ENCODE measurements around the gene RBM43.
"Not testable (repeated sequence)": the region's sequence is repeated elsewhere in the genome, so short reads cannot be mapped to it uniquely, and the experiment has no call there.

The RBM43 gene

DNA sequence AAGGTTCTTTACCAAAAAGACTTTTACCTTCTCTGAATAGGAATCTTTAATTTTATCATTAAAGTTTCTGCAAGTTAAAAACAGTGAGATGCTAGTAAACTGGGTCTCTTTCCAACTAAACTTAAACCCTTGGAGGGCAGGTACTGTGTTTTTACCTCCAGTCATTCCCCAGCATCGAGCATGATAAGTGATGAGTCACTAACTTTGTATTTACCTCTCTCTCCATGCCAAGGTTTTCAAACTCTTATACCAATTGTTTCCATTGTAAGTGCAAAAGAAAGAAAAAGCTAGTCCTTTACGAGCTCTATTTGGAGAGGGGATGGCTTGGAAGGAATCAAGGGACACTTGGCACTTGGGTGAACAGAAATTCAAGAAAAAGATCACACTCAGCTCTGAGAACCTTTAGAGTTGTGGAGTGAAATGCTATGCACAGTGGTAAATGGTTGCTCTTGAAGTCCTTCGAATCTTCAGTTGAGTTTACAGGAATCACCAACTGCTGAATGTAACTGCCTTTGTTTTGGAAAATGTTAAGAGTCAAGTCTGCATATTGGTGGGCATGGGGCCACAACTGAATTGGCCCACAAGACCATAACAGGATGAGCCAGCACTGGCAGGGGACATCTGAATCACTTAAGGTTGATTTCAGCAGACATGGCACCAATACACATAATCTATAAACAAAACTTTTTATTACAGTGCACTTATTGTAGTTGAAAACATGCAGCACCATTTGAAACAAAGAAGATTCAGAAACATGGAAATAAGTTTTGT is 8.3 kb upstream of the RBM43 start:
- in situ Hi-C loops (cut with HindIII; ENCODE audit: low sequenced_read_pairs): no loop called here

DNA sequence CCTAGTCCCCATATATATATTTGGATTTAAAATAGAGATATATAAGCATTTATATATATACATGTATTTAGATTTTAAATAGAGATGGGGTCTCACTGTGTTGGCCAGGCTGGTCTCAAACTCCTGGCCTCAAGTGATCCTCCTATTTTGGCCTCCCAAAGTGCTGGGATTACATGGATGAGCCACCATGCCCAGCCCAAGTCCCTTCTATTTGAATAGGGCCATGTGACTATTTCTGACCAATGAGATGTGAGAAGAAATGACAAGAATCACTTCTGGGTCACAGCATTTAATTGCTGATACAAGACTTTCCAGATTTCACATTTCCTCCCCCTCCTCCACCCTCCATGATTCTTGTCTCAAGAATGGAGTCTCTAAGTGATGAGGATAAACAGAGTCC is 6.4 kb upstream of the RBM43 start:
- in situ Hi-C loops (cut with HindIII; ENCODE audit: low sequenced_read_pairs): no loop called here

DNA sequence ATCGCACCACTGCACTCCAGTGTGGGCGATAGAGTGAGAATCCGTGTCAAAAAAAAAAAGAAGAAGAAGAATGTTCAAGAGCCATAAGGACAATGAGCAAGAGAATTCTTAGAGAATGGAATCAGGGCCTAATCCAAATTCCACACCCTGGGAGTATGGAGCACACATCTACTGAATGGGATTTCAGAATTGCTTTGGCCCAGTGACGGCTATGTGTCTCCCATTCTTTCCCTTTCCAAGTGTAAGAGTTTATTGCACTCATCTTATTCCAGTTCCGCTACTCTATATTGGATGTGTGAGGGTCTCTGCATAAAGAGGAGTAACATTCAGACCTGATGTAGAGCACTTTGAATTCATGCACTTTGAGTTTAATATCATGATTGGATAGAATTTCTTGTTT is 5.9 kb upstream of the RBM43 start:
- in situ Hi-C loops (cut with HindIII; ENCODE audit: low sequenced_read_pairs): no loop called here

DNA sequence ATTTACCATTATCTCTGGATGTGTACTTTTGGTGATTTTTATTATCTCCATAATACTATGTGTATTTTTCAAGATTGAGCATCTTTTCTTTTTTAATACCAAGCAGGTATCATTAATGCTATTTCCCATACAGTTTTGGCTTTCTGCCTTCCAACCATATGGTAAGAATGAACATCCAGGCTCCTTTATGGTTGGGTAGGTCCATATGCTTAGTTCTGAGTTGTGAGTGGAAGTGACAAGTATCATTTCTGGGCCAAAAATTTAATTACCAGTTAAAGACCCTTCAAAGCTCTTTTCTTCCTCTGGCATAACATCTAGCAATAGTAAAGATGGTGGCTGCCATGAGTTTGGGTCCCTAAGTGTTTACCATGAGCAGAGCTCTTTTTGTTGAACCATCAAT is 4.3 kb upstream of the RBM43 start:
- in situ Hi-C loops (cut with HindIII; ENCODE audit: low sequenced_read_pairs): no loop called here

DNA sequence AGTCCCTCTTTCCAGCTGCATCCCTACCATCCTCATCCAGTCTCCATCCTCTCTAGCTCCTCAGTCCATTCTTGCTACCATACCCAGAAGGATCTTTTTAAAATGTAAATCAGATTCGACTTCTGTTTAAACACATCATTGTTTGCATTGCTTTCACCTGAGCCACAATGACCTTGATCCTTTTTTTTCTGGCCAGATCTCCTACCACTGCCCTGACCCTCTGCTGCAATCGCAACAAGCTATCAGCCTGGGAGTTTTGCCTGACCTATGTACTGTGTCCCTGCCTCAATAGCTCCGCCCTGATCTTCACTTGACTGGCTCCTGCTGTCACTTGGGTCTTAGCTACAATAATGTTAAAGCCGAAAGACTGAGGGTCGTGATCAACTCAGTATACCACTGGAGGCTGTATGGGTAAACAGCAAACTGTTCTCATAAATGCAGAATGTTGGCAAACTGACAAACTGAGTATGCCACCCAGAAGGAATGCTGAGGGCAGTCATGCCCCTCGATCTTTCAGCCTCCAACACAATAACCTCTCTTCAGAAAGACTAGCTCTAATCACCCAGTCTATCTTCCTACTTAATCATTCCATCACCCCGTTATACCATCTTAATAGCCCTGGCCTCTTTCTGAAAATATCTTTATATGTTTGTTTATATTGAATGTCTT is 2.6 kb upstream of the RBM43 start:
- in situ Hi-C loops (cut with HindIII; ENCODE audit: low sequenced_read_pairs): no loop called here

DNA sequence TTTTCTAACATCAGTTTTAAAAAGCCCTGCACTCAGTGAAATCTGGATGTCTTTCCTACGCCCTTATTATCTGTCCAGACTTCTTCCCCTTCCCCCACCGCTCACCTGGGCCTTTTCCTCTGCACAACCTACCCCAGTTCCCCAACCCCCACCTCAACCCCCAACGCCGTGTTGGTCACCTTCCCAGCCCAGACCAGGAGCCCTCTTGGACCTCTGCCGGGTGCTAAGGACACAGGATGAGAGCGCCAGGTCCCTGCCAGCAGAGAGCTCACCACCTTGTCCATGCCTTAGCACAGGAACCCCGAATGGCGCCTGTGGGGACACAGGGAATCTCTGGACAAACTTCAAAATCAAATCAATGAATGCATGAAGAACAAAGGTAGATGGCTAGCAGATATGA is 966 bp upstream of the RBM43 start:
- in situ Hi-C loops (cut with HindIII; ENCODE audit: low sequenced_read_pairs): no loop called here

DNA sequence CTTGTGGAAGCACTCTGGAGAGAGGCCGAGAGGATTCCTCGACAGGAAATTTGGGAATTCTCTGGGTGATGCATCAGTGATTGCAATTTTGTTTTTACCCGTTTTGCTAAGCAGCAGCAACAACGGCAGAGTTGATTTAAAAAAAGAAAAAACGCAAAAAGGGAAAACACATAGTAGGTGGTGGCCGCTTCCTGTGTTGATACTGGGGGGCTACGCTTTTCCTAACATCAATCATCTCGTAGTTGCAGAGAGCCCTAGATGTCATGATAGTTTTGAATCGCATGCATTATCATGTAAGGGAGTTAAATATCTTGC is 271 bp upstream of the RBM43 start:
- in situ Hi-C loops (cut with HindIII; ENCODE audit: low sequenced_read_pairs): no loop called here

DNA sequence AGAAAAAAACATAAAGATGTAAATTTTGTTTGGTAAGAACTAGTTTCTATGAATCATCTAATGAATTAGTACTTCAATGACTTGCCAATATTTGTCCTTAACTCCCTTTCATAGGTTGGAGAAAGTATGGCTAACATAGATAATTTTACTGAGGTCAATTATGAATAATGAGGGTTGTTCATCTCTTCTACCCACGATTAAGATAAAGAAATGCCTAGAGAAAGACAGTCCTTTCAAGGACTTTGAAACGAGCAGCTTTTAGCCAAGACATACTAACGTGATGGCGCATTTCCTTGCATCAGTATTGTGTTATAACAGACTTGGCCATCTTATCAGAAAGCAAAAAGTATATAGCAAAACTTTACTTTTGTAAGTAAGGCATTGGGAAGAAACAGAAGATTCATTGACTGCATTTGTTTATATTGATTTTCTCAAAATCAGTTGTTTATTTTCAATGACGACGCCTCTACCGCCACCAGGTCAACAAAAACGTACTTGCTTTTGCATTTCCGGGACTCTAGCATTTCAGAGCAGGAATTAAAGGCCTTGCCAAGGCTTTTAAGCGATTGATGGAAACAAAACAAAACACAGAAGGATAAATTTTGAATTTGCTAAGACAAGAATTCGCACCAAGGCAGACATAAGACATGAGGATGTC is 961 bp downstream of the RBM43 start:
- in situ Hi-C loops (cut with HindIII; ENCODE audit: low sequenced_read_pairs): no loop called here

DNA sequence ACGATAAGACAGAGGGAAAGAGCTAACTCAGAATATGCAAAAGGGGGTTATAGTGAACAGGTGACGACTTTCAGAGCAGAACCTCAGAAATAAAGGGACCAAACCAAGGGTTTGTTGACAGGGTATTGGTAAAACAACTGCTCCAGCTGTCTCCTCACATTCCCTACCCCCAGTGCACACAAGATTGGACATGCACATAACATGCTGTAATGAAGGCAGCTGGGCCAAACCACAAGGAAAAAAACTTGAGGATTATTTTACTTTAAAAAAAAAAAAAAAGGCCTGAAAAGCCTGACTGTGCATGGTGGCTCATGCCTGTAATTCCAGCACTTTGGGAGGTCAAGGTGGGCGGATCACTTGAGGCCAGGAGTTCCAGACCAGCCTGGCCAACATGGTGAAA is 3.5 kb downstream of the RBM43 start:
- in situ Hi-C loops (cut with HindIII; ENCODE audit: low sequenced_read_pairs): no loop called here

DNA sequence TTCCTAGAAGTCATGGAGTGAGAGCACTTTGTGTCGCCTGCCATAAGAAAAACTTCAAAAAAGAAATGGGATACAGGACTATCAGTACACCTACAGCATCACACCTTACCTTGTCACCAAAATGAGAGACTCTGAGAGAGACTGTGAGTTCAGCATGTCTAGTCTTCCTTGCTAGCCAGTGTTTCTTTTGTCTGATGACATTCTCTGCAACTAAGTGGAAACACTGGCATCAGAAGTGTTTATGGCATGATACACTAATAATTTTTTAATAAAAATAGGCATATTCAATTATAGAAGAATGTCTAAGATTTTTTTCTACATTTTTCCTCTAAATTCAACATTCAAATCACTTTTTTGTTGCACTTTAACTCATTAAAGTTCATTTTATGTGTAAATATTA is 9.0 kb downstream of the RBM43 start:
- in situ Hi-C loops (cut with HindIII; ENCODE audit: low sequenced_read_pairs): no loop called here

DNA sequence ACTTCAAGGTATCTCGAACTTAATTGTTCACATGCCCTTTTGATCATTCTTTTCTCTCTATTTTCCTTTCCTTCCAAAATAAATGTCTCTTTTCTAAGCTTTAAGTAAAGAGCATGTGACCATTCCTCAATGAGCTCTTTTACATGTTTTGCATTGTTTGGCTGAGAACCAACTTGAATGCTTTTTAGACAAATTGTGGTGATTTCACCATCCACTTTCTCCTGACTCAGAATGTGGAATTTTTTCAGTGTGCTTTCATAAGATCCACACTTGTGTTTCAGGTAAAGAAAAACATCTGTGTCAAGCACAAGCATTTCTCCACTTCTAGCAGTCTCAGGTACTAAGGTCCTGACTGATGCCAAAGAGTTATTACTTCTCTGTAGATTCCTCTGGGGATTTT is 10.7 kb downstream of the RBM43 start:
- in situ Hi-C loops (cut with HindIII; ENCODE audit: low sequenced_read_pairs): no loop called here

DNA sequence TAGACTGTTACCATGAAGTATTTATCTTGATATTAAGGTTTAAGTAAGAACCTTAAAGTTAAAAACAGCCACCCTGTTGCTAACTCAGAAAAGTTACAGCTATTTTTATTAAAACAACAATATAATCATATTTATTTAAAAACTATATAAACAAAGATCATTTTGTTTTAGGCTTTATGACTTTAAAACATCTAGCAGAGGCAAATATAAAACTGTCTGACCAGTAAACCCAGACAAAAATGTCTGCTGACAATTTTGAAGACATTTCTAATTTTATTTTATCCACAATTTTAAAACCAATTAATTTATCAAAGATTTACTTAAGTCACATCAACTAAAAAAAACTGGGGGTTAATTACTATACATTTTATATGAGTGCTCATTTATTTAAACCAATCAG is 14.2 kb downstream of the RBM43 start:
- in situ Hi-C loops (cut with HindIII; ENCODE audit: low sequenced_read_pairs): no loop called here

DNA sequence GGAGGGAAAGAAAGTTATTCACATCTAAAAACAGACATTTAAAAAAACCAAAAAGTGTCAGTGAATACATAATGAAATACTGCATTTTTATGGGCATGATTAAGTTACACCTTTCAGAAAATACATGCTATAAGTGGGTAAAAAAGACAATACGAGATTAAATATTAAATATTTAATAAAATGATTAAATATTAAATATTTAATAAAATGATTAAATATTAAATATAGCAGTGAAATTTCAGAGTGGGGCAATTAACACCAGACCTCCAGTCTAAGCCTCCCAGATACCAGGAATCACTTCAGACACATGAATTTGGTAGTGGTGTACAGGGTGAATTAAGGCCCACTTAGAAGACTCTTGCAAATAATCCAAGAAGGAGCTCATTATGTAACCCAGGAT is 15.5 kb downstream of the RBM43 start:
- in situ Hi-C loops (cut with HindIII; ENCODE audit: low sequenced_read_pairs): no loop called here

DNA sequence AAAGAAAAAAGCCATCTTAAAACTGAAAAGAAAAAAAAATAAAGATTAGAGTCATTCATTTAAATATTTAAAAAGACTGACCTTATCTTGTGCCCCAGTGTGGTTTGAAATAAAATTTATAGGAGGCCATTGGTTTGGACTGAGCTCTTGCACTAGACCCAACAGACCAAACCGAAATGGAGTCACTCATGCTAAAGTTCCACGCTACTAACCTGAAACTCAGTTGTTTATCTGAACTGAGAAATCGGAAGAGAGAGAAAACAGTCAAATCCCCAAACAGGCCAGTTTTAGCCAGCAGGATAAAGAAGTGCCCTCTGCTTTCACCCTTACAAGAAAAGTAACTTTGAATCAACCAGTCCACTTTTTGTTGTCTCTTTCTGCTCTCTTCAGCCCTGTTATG is 18.2 kb downstream of the RBM43 start:
- in situ Hi-C loops (cut with HindIII; ENCODE audit: low sequenced_read_pairs): no loop called here

DNA sequence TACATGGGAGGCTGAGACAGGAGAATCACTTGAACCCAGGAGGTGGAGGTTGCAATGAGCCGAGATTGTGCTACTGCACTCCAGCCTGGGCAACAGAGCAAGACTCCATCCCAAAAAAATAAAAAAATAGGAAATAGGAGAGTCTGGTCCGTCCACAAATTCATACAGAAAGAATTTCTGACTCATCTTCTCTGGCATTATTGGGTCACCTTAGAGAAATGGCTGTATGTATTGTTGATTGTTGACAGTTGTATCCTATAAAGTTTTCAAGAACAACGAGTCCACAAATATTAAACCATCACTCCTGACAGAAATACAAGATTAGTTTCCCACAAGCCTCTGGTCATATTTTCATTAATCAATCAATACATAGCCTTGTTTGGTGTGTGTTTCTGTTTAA is 20.4 kb downstream of the RBM43 start:
- in situ Hi-C loops (cut with HindIII; ENCODE audit: low sequenced_read_pairs): no loop called here

DNA sequence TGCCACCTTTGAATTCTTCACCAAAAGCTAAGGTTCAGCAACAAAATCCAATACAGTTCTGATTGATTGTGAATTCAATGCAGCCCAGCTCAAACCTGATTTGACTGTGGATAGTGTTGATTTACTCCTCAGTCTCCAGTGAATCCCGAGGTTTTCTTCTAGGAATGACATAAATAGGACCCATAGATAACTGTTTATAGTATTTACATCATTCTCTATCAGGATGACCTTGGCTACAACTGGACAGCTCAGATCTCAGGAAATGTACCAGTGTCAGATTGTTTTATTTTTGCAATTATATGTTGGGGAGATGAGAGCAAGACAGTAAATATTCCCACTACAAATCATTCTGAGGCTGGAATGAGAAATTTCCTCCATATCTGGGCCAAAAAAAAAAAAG is 21.2 kb downstream of the RBM43 start:
- in situ Hi-C loops (cut with HindIII; ENCODE audit: low sequenced_read_pairs): no loop called here

DNA sequence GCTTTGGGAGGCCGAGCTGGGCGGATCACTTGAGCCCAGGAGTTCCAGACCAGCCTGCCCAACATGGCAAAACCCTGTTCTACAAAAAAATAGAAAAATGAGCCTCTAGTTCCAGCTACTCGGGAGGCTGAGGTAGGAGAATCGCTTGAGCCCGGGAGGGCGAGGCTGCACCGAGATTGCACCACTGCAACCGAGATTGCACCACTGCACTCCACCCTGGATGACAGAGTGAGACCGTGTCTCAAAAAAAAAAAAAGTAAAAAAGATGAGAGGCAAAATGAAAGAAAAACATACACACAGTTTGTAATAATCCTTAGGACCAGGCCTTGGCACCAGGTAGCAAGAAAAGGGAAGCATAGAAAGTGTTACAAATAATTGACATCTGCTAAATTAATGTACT is 22.0 kb downstream of the RBM43 start:
- in situ Hi-C loops (cut with HindIII; ENCODE audit: low sequenced_read_pairs): no loop called here

DNA sequence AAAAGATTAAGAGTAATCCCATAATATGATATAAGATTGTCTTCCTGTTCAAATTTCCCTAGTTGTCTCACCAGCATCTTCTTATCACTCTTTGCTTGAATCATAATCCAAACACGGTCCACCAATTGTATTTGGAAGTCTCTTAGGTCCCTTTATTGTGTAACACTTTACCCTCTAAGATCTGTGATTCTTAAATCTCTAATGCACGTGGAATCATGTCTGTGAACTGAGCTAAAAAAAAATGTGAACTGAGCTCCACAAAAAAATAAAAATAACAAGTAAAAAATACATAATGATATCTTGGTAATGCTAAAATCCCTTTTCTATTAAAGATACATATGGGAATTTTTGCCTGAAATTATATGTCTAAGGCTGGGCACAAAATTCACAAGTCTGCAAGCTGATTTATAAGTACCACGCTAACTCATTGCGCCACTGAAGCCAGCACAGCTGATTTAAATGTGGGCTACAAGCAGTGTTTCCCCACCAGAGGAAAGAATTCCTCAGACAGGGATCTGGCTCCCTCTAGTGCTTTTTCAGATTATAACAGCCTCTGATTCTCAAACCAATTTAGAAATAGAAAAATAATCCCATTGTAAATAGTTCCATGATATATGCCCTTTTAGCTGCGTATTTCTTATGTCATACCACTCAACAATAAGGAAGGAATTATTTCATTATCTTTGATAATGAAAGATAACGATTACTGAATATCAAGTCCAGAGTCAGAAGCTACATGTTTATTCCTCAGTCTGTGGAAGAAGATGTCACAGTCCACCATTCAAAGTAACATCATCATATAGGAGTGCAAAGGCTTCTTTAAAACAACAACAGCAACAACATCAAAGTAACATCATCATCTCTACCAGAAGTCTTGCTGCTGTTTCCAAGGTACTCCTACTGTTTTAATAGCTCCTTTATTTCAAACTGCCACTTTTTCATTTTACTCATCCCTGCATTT is 22.9 kb downstream of the RBM43 start:
- in situ Hi-C loops (cut with HindIII; ENCODE audit: low sequenced_read_pairs): no loop called here

DNA sequence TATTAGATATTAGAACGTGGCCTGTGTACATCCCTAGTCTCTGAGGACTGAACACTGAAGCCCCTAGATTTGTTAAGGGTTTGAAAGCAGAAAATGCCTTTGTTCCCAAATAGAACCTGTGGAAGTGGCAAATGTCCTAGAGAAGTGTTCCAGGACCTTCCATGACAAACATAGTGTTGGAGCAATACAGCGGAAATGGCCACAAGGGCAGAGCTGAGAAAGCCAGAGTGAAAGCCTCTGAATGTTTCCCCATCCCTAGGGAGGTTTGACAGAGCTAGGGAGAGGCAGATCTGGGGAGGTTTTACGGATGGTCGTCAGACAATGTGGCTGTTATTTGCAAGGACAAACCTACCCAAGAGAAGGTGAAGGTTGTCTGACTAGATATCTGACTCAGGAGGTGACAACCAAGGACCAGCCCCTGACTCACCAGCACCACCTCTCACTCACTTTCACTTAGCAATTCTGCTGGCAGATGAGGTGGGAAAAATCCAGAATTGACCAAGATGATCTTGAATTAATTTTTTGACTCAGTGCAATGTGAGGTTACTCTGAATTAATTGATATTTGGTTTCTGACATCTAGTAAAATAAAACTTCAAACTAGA is 24.1 kb downstream of the RBM43 start:
- in situ Hi-C loops (cut with HindIII; ENCODE audit: low sequenced_read_pairs): no loop called here

DNA sequence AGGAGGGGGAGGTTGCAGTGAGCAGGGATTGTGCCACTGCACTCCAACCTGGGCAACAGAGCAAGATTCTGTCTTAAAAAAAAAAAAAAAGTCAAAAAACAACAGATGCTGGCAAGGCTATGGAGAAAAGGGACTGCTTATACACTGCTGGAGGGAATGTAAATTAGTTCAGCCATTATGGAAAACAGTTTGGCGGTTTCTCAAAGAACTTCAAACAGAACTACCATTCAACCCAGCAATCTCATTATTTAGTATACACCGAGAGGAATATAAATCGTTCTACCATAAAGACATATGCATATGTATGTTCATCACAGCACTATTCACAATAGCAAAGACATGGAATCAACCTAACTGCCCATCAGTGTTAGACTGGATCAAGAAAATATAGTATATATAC is 27.9 kb downstream of the RBM43 start:
- in situ Hi-C loops (cut with HindIII; ENCODE audit: low sequenced_read_pairs): not testable (repeated sequence)

DNA sequence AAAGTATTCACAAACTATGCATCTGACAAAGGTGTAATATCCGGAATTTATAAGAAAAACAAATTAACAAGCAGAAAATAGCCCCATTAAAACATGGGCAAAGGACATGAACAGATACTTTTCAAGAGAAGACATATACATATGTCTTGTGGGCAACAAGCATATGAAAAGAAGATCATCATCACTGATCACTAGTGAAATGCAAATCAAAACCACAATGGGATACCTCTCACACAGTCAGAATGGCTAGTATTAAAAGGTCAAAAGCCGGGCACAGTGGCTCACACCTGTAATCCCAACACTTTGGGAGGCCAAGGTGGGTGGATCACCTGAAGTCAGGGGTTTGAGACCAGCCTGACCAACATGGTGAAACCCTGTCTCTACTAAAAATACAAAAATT is 28.4 kb downstream of the RBM43 start:
- in situ Hi-C loops (cut with HindIII; ENCODE audit: low sequenced_read_pairs): not testable (repeated sequence)

Measured in endothelial cell of hepatic sinusoid (primary cell).